KMS-11 (cell line): ENCODE results near the gene PET117.
"Not testable (repeated sequence)": the region's sequence is repeated elsewhere in the genome, so short reads cannot be mapped to it uniquely, and the experiment has no call there.

Source experiments
- H2AFZ ChIP-seq: fragments of 200-600 bp; sonication (generic); 2 replicates; pipeline ENCODE4 v1.6.1; 2016; ENCODE audit warnings: antibody characterized with exemption, mixed run types, low read depth
- H3K27ac ChIP-seq: fragments of 200-600 bp; sonication (generic); 2 replicates; pipeline ENCODE4 v1.6.1; 2016; ENCODE audit warnings: mild to moderate bottlenecking, mixed run types
- H3K27me3 ChIP-seq: fragments of 200-600 bp; sonication (generic); 2 replicates; pipeline ENCODE4 v1.6.1; 2017; ENCODE audit warnings: mild to moderate bottlenecking, low read depth, mixed run types, moderate library complexity; ENCODE audit not compliant: insufficient read depth
- H3K36me3 ChIP-seq: fragments of 200-600 bp; sonication (generic); 2 replicates; pipeline ENCODE4 v1.6.1; 2017; ENCODE audit warnings: mild to moderate bottlenecking, mixed run types; ENCODE audit not compliant: insufficient read depth
- H3K4me1 ChIP-seq: fragments of 200-600 bp; sonication (generic); 2 replicates; pipeline ENCODE4 v1.6.1; 2016; ENCODE audit warnings: mild to moderate bottlenecking, low read depth, mixed run types; ENCODE audit not compliant: poor library complexity, severe bottlenecking
- H3K4me2 ChIP-seq: fragments of 200-600 bp; sonication (generic); 2 replicates; pipeline ENCODE4 v1.7.0; 2016; ENCODE audit warnings: mild to moderate bottlenecking, mixed run types
- H3K4me3 ChIP-seq: fragments of 200-600 bp; sonication (generic); IDR thresholded peaks from 2 replicates; pipeline ENCODE4 v1.6.1; 2017; ENCODE audit warnings: low read depth, low read length, mixed read lengths; ENCODE audit not compliant: insufficient read depth
- H3K79me2 ChIP-seq: fragments of 200-600 bp; sonication (generic); 2 replicates; pipeline ENCODE4 v1.6.1; 2016; ENCODE audit warnings: low read depth, mixed run types; ENCODE audit not compliant: insufficient read depth
- H3K9ac ChIP-seq: fragments of 200-600 bp; sonication (generic); 2 replicates; pipeline ENCODE4 v1.6.1; 2016; ENCODE audit warnings: mild to moderate bottlenecking, mixed run types
- H4K20me1 ChIP-seq: fragments of 200-600 bp; sonication (generic); 2 replicates; pipeline ENCODE4 v1.6.1; 2016; ENCODE audit warnings: mild to moderate bottlenecking, mixed run types; ENCODE audit not compliant: insufficient read depth
- TF ChIP-seq, protein P1 (sequence below): fragments of 200-600 bp; sonication (generic); conservative IDR thresholded peaks from 2 replicates; pipeline ENCODE4 v1.6.1; 2017; ENCODE audit warnings: low read depth, mild to moderate bottlenecking, antibody characterized with exemption, low read length, moderate library complexity, mixed read lengths

The PET117 gene

DNA sequence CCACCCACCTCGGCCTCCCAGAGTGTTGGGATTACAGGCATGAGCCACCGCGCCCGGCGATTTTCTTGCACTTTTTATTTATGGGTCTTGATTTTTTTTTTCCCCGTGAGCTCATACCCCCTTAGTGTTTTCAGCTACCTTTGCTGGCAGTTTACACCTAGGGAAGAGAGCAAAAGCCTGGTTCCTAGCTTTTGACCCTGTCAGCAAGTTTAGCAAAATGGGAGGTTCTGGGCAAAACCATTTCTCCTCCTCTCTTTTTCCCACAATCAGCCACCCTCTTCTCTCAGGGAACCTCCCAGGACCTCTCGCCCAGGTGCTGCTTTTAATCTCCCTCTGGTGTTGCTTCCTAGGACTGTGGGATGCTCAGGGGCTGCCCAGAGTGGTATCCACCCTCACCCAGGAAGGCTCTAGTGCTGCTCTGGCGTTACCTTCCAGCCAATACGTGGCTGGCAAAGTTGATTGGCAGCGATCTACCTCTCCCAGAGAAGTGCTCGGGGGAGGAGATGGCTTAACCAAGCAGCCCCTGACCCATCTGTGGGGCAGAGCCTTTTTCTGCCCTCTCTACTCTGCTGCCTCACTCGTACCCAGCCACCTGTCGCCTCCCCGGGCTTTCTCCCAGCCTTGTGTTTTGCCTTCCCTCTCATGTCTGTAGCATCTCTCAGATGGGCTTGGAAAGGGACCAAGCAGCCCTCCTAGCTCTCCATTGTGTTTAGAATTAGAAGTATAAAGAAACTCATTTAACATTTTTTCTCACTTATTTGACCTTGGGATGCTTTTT lies 37.4 kb downstream of the PET117 start:
- H3K4me3 ChIP-seq = no peak overlapping the region
- no peaks in the 10 kb centered on the region for H3K27me3 ChIP-seq
- H3K4me2 ChIP-seq = no peak overlapping the region
- no peaks in the 10 kb centered on the region for H3K79me2 ChIP-seq
- no peaks in the 10 kb centered on the region for H3K36me3 ChIP-seq
- H3K4me1 ChIP-seq = no peaks in the 10 kb centered on the region
- no peaks in the 10 kb centered on the region for H4K20me1 ChIP-seq
- H3K27ac ChIP-seq = no peak overlapping the region
- TF ChIP-seq, protein P1, sequence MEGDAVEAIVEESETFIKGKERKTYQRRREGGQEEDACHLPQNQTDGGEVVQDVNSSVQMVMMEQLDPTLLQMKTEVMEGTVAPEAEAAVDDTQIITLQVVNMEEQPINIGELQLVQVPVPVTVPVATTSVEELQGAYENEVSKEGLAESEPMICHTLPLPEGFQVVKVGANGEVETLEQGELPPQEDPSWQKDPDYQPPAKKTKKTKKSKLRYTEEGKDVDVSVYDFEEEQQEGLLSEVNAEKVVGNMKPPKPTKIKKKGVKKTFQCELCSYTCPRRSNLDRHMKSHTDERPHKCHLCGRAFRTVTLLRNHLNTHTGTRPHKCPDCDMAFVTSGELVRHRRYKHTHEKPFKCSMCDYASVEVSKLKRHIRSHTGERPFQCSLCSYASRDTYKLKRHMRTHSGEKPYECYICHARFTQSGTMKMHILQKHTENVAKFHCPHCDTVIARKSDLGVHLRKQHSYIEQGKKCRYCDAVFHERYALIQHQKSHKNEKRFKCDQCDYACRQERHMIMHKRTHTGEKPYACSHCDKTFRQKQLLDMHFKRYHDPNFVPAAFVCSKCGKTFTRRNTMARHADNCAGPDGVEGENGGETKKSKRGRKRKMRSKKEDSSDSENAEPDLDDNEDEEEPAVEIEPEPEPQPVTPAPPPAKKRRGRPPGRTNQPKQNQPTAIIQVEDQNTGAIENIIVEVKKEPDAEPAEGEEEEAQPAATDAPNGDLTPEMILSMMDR = no peak
- no peak overlapping the region for H2AFZ ChIP-seq
- H3K9ac ChIP-seq = no peak overlapping the region

DNA sequence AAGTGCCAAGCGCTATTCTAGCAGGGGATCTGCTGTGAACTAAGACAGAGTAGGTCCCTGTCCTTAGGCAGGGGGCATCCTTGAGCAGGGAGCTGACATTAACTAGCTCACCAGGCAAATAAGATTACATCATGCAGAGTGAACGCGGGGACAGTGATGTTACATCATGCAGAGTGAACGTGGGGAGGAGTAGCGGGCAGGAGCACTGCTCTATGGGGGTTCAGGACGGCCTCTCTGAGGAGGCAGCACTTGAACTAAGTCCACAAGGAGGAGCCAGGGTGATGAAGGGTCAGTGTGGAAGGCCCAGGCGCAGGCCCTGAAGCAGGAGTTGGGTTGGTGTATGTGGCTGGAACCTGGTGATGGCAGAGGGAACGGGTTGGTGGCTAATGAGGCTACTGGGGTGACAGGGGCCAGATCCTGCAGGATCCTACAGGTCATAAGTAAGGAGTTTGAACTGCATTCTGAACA lies 38.7 kb downstream of the PET117 start:
- no peak overlapping the region for H3K9ac ChIP-seq
- TF ChIP-seq, protein P1 = no peak
- H2AFZ ChIP-seq = no peak overlapping the region
- H4K20me1 ChIP-seq = no peaks in the 10 kb centered on the region
- no peak overlapping the region for H3K4me3 ChIP-seq
- no peaks in the 10 kb centered on the region for H3K79me2 ChIP-seq
- H3K4me1 ChIP-seq = no peaks in the 10 kb centered on the region
- H3K27ac ChIP-seq = no peak overlapping the region
- H3K27me3 ChIP-seq = no peaks in the 10 kb centered on the region
- H3K36me3 ChIP-seq = no peaks in the 10 kb centered on the region
- no peak overlapping the region for H3K4me2 ChIP-seq

DNA sequence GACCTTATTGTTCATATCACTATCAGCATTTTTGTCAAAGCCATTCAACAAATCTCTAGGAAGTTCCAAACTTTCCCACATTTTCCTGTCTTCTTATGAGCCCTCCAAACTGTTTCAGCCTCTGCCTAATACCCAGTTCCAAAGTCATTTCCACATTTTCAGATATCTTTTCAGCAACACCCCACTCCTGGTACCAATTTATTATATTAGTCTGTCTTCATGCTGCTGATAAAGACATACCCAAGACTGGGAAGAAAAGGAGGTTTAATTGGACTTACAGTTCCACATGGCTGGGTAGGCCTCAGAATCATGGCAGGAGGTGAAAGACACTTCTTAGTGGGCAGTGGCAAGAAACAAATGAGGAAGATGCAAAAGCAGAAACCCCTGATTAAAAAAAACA lies 42.7 kb downstream of the PET117 start:
- H3K4me3 ChIP-seq, H3K4me1 ChIP-seq, H3K36me3 ChIP-seq, H3K27ac ChIP-seq, H3K9ac ChIP-seq, H4K20me1 ChIP-seq, H3K4me2 ChIP-seq, H3K27me3 ChIP-seq, H3K79me2 ChIP-seq, H2AFZ ChIP-seq: not testable (repeated sequence)

DNA sequence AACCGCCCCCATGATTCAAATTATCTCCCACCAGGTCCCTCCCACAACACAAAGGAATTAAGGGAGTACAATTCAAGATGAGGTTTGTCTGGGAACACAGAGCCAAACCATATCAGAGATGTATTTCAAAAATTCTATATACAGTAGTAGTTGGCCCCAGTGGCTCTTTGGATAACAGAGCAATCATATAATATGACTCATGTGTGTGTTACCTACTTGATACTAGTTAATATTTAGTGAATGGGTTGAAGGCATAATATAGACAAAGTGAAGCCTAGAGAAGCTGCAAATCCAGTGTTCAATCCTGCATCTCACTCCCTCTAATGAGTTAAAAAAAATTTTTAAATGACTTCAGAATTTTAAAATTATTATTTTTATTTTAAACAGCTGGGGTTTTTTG lies 43.2 kb downstream of the PET117 start:
- no peak overlapping the region for H3K9ac ChIP-seq
- TF ChIP-seq, protein P1 = no peak
- H3K4me1 ChIP-seq = no peaks in the 10 kb centered on the region
- no peaks in the 10 kb centered on the region for H3K79me2 ChIP-seq
- H3K27me3 ChIP-seq = no peaks in the 10 kb centered on the region
- H2AFZ ChIP-seq = no peak overlapping the region
- H3K36me3 ChIP-seq = no peaks in the 10 kb centered on the region
- H3K4me2 ChIP-seq = no peak overlapping the region
- H3K4me3 ChIP-seq = no peak overlapping the region
- H3K27ac ChIP-seq = no peak overlapping the region
- no peaks in the 10 kb centered on the region for H4K20me1 ChIP-seq

DNA sequence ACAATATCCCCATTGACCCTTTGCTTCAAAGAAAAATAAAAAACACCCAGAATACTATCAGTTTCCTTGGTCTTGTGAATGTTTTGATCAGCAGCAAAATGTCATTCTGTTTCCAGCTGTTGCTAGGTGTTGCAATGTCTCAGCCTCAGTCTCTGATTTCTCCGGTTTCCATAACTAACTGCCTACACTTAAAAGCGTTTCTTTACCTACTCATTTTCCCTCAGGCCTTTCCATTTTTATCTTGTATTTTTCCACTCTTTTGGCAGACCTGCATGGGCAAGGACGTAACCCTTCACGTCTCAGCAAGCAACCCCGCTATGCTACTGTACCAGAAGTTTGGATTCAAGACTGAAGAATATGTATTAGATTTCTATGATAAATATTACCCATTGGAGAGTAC lies 49.4 kb downstream of the PET117 start:
- no peak overlapping the region for H3K9ac ChIP-seq
- no peak overlapping the region for H3K4me2 ChIP-seq
- H3K4me1 ChIP-seq = no peaks in the 10 kb centered on the region
- H3K27ac ChIP-seq = no peak overlapping the region
- H3K79me2 ChIP-seq = no peaks in the 10 kb centered on the region
- TF ChIP-seq, protein P1 = no peak
- no peaks in the 10 kb centered on the region for H3K36me3 ChIP-seq
- H3K4me3 ChIP-seq = no peak overlapping the region
- H2AFZ ChIP-seq = no peak overlapping the region
- H3K27me3 ChIP-seq = no peaks in the 10 kb centered on the region
- no peaks in the 10 kb centered on the region for H4K20me1 ChIP-seq
